H7 (cell line): ENCODE data around the gene HIPK4. TPM values are rescaled to one million over a fixed set of nuclear protein-coding genes. Genes with fewer than 3 reads are reported as not detected.
"Not testable (repeated sequence)": the region's sequence is repeated elsewhere in the genome, so short reads cannot be mapped to it uniquely, and the experiment has no call there.

Experiments used
- DNase-seq: peaks from one replicate; pipeline ENCODE4 v3.0.0; 2012
- H3K27me3 ChIP-seq: 2 replicates; pipeline ENCODE4 v1.6.0; 2011; ENCODE audit warnings: mild to moderate bottlenecking, low read length; ENCODE audit not compliant: control insufficient read depth, insufficient read depth
- H3K36me3 ChIP-seq: replicated peaks from 2 replicates; pipeline ENCODE4 v1.5.1; 2011; ENCODE audit warnings: low read length; ENCODE audit not compliant: control insufficient read depth, insufficient read depth
- H3K4me3 ChIP-seq: 2 replicates; pipeline ENCODE4 v1.5.1; 2011; ENCODE audit warnings: low read depth, mild to moderate bottlenecking, control low read depth, low read length, moderate library complexity; ENCODE audit not compliant: insufficient read depth
- total RNA-seq: library from RNA; depleted of rRNA; stranded (reverse); fragments of >200 nt; shearing (Covaris generic); gene quantifications from 2 replicates; pipeline ENCODE4 v1.2.3, GENCODE V29; 2014

Gene HIPK4
- total RNA-seq, 1 experiment from 2014 or later, result 0.24 TPM

GRCh38 chr19:40410030-40410389, 20.0 kb upstream of the HIPK4 start:
- Histone ChIP-seq H3K27me3 (no peaks in the 10 kb centered on the region), H3K4me3 (no peak overlapping the region), H3K36me3 (no peaks in the 10 kb centered on the region)
- peak; percentile 85 for DNase-seq

- H3K4me3 ChIP-seq, H3K36me3 ChIP-seq, DNase-seq, H3K27me3 ChIP-seq: not testable (repeated sequence)
Observed at GRCh38 chr19:40408598-40408925, 18.6 kb upstream of the HIPK4 start.

- H3K36me3 ChIP-seq, result no peaks in the 10 kb centered on the region
- DNase-seq, result peak; percentile 52
- H3K27me3 ChIP-seq, result no peaks in the 10 kb centered on the region
- H3K4me3 ChIP-seq, result no peak overlapping the region
Observed at GRCh38 chr19:40407714-40408597, 18.0 kb upstream of the HIPK4 start.

DNA sequence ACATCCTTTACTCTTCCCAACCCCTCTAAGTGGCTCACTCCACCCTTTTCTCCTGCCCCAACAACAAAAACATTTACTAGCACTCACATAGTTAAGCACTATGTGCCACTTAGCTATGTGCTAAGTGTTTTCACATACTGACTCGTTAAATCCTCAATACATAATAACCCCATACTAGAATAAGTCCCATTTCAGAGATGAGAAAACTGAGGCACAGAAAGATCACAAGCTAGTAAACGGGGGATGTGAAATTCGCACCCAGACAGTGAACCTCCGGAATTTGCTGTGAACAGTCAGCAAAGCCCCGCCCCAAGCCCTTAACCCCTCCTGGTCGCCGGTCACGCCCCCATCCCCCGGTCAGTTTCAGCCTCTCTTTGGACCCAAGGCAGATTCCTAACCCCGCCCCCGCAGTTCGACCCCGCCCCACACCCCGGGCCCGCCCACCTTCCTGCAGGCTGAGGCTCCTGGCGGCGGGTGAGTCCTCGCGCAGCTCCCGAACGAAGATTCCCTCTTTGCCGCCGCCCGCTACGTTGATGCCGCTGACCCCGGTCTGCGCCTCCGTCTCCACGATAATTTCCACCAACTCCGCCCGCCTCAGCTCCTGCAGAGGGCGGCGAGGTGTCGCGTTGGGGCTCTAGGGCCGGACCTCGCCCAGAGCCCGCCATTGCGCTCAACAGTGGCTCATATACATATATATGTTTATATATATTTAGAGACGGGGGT, 13.4 kb upstream of the HIPK4 start:
- DNase-seq, result peak; percentile 99
- Histone ChIP-seq H3K36me3 (no peaks in the 10 kb centered on the region), H3K4me3 (peak overlapping the region; percentile 60), H3K27me3 (peaks cover 2% of the 10 kb centered on the region; the same call in 1 of the 2 replicates)

- Histone ChIP-seq H3K27me3 (peaks cover 10% of the 10 kb centered on the region), H3K4me3 (no peak overlapping the region), H3K36me3 (no peaks in the 10 kb centered on the region)
- DNase-seq, result no peak
Observed at GRCh38 chr19:40400559-40400958, 10.6 kb upstream of the HIPK4 start.

- Histone ChIP-seq H3K36me3 (no peaks in the 10 kb centered on the region), H3K27me3 (peaks cover 10% of the 10 kb centered on the region), H3K4me3 (peak overlapping the region; percentile 28)
- DNase-seq, result peak; percentile 98
Observed at GRCh38 chr19:40398417-40399131, 8.6 kb upstream of the HIPK4 start.

- no peaks in the 10 kb centered on the region for H3K36me3 ChIP-seq
- H3K4me3 ChIP-seq, result no peak overlapping the region
- DNase-seq, result peak; percentile 62
- H3K27me3 ChIP-seq, result peaks cover 10% of the 10 kb centered on the region
Observed at GRCh38 chr19:40397568-40397906, 7.6 kb upstream of the HIPK4 start.

GRCh38 chr19:40396886-40397567, 7.0 kb upstream of the HIPK4 start:
- DNase-seq, result peak; percentile 43
- H3K27me3 ChIP-seq, result peaks cover 10% of the 10 kb centered on the region
- H3K36me3 ChIP-seq, result no peaks in the 10 kb centered on the region
- H3K4me3 ChIP-seq, result no peak overlapping the region

- Histone ChIP-seq H3K36me3 (no peaks in the 10 kb centered on the region), H3K27me3 (peaks cover 10% of the 10 kb centered on the region), H3K4me3 (no peak overlapping the region)
- DNase-seq, result no peak
Observed at GRCh38 chr19:40395956-40396355, 6.0 kb upstream of the HIPK4 start.

DNA sequence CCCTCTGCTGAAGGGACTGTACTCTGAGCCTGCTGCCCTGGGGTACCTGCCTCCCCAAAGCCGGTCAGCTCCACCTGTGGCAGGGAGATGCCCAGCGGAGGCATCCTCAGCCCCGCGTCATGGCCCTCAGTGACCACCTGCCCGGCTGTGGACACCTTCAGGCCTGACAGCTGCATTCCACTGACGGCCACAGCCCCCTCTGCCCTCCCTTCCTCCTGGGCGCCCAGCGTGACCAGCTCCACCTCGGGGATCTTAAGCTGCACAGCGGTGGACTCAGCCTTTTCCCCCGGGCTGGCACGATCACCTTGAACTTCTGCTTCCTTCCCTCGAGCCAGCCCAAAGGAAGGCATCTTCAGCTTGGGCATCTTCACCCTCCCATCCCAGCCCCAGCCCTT, 4.8 kb upstream of the HIPK4 start:
- Histone ChIP-seq H3K36me3 (no peaks in the 10 kb centered on the region), H3K4me3 (no peak overlapping the region), H3K27me3 (peaks cover 10% of the 10 kb centered on the region)
- peak; percentile 48 for DNase-seq

GRCh38 chr19:40393894-40394815, 4.2 kb upstream of the HIPK4 start:
- H3K4me3 ChIP-seq, result no peak overlapping the region
- H3K27me3 ChIP-seq, result peaks cover 10% of the 10 kb centered on the region
- DNase-seq, result peak; percentile 61
- H3K36me3 ChIP-seq, result no peaks in the 10 kb centered on the region

DNA sequence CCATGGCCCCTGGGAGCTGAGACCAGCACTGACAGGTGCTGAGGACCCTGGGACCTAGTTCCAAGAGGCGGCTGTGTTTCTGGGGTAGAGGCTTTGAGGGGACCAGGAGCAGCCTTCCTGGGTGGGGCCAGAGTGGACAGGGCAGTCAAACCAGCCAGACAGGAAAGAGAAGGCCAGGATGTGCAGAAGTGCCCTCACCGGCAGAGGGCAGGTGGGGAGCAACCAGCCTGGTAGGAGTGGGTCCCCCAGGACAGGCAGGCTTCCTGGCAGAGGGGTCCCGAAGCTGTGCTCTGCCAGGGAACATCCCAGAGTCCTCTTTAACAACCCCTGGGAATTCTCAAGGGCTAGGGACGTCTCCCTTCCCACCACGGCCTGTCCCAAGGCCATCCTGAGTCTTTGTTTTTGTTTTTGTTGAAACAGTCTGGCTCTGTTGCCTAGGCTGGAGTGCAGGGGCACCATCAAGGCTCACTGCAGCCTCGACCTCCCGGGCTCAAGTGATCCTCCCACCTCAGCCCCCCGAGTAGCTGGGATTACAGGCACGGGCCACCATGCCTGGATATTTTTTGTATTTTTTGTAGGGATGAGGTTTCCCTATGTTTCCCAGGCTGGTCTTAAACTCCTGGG, 3.0 kb upstream of the HIPK4 start:
- Histone ChIP-seq H3K36me3 (no peaks in the 10 kb centered on the region), H3K4me3 (no peak overlapping the region), H3K27me3 (peaks cover 4% of the 10 kb centered on the region)
- peak; percentile 72 for DNase-seq

DNA sequence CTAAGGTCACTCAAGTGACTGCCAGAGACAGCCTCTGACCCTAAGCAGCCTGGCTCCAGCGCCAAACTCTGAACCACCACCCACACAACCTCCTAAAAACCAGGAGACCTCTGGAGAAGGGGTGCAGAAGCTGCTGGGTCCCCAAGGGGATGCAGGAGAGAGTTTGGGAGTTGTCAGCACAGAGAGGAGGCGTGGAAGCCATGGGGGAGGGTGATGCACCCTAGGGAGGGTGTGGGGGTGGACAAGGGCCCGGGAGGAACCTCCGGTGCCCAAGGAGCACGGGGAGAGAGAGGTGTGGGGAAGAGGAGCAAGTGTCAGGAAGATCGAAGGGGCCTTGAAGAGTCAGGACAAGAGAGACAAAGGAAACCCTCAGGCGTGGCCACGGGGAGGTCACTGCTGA, 2.1 kb upstream of the HIPK4 start:
- Histone ChIP-seq H3K36me3 (no peaks in the 10 kb centered on the region), H3K4me3 (no peak overlapping the region), H3K27me3 (no peaks in the 10 kb centered on the region)
- no peak for DNase-seq
